HG03575 (cell line): Measurements from ENCODE around the gene TP53I11.

Experiments used
- ATAC-seq: cut with Tn5 transposase; IDR thresholded peaks from one replicate; pipeline ENCODE4 v1.9.1; 2021; ENCODE audit not compliant: unreplicated experiment, insufficient number of reproducible peaks, low FRiP score; ENCODE audit errors: extremely low read depth

The TP53I11 gene

GRCh38 chr11:44923115-44923514 lies 27.6 kb downstream of the TP53I11 start:
- no peak for ATAC-seq

- no peak for ATAC-seq
These were observed 30.2 kb downstream of the TP53I11 start for GRCh38 chr11:44920451-44920850.

DNA sequence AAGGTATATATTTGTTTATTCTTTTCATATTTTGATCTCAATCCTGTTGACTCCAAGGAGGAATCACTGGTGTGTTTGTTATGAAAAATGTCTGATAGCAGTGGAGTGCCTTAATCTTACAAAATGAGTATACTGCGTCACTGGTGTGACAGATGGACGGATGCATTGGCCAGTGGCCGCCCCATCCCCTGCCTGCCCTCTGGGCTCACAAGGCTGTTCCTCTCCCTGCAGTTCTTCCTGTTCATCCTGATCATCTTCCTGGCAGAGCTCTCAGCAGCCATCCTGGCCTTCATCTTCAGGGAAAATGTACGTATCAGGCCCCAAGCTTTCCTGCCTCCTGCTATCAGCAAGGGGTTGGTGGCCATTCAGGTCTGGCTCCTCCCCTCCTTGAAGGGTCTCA lies 32.9 kb downstream of the TP53I11 start:
- no peak for ATAC-seq

DNA sequence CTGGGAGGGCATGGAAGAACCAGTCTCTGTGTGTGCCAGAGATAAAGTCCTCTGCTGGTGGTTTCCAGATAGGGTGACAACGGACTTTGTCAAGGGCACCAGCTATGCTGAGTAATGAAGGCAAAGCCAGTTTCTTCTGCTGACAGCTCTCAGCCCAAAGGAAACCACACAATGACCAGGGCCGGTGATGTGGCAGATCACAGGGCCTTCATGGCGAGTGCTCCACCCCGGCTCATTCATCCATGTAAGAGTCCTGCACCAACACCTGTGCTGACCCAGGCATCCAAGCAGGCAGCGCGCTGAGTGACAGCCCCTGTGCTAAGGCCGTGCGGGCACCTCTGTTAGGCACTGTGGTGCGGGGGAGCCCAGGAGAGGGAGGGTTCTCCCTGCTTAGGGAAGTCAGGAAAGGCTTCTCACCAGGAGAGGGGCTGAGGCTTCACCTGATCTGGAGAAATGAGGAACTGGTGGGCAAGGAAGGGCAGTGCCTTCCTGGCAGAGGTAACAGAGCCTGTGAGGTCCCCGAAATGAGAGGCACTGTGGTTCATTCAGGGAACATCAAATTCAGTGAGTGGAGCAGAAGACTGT lies 33.8 kb downstream of the TP53I11 start:
- no peak for ATAC-seq

DNA sequence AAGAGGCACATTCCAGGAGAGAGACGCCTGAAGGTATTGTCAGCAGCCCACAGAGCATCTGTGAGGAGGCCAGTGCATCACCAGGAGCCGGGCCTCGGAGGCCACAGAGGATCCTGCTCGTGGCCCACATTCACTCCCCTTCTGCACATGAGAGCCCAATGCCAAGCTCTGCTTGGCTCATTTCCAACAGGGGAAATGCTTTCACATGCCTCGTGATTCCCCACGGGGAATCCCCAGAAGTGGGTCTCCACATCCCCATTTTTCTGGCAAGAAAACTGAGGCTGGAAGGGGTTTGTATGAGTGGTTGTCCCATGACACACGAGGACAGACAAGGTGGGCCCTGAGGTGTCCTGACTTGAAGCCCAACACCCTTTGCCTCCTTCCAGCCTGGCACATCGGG lies 34.4 kb downstream of the TP53I11 start:
- no peak for ATAC-seq

GRCh38 chr11:44915621-44916020 lies 35.1 kb downstream of the TP53I11 start:
- ATAC-seq, result no peak

DNA sequence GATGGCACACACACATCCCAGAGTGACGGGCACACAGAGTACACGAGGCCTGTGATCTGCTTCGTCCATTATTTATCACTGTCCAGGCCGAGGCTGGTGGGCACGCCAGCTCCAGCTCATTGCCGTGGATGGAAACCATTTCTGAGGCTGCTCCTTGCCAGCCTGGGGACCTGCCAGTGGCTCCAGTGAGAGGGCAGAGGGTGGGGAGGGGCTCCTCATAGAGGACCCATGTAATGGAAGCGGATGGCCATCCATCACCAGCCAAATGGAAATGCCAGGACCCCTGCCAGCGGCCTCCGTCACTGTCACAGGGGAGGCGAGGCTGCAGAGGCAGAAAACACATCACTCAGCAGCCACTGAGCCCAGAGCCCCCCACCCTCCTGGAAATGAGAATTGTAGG lies 35.7 kb downstream of the TP53I11 start:
- no peak for ATAC-seq

GRCh38 chr11:44914105-44914504 lies 36.6 kb downstream of the TP53I11 start:
- no peak for ATAC-seq

GRCh38 chr11:44913502-44913901 lies 37.2 kb downstream of the TP53I11 start:
- no peak for ATAC-seq

DNA sequence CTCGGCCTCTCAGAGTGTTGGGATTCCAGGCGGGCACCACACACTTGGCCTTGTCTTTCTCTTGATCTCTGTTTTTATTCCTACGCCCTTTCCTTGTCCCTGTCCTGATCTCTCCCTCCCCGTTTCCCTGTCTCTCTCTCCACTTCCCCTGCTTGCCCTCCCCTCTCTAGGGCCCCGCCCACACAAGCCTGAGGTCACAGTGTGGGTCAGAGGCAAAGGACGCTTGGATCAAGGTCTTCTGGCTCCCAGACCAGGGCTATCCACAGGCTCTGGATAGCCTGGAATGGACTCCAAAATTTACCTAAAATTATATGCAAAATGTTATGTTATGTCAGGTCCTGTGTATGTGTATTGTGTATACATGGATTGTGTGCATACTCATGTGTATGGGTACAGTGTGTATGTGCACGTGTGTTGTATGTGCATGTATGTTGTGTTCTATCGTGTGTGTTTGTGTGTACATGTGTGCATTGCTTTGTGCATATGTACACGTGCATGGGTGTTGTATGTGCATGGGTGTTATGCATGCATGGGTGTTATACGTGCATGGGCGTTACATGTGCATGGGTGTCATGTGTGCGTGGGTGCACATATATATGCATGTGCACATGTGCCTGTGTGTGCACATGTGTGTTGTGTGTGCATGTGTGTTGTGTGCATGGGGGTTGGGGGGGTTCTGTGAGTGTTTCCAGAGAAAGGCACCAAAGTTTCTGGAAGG lies 38.3 kb downstream of the TP53I11 start:
- ATAC-seq, result no peak

DNA sequence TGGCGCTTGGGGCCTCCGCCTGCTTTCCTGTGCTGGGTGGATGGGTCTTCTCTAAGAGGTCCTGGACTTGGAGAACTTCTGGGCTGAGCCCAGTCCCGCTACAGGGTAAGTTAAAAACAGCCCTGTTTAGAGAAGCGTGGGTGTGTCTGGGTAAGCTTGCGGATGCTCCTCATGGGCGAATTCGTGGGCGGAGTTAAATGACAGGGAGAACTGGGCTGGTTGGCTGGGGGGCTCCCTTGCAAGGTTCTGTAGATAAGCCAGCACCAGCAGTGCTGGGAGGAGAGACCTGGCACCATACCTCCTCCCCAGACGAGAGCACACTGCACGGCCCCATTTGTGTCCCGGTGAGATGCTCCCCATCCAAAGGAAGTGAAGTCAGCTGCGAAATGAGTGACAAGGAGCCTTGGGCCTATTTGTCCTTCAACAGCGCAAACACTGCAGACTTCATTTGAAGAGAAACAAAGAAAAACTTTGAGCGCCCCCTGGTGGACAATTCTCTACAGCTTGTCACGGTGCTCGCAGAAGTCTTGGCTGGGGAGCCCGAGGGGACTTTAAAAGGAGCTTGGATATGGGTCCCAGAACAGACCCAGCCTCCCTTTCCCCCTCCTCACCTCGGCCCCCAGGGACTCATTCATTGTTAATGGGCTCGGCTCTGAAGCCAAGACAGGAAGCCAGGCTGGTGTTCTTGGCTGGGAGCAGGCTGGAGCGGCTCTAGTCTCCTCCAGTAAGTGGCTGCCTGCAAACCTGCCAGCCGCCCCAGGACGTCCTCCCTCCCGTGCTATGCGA lies 39.5 kb downstream of the TP53I11 start:
- no peak for ATAC-seq

GRCh38 chr11:44910591-44910990 lies 40.1 kb downstream of the TP53I11 start:
- ATAC-seq, result no peak

- no peak for ATAC-seq
These were observed 41.1 kb downstream of the TP53I11 start for GRCh38 chr11:44909557-44909956.

DNA sequence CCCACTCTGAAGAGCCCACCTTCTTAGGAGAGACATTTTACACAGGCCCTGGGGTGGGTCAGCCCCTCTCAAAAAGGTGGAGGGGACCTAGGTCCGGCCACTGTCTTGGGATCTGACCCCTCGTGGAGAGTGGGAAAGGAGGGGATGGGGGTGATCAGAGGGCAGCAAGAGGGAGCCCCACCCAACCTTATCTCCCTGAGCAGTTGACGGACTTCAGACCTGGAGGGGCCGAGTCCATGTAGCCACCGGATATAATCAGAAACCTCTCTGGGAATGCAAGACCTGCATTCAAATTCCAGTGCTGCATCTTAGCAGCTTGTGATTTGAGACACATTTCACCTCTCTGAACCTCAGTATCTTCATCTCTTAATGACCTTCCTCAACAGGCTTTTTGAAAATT lies 44.0 kb downstream of the TP53I11 start:
- no peak for ATAC-seq

GRCh38 chr11:44905131-44905866 lies 45.4 kb downstream of the TP53I11 start:
- no peak for ATAC-seq

DNA sequence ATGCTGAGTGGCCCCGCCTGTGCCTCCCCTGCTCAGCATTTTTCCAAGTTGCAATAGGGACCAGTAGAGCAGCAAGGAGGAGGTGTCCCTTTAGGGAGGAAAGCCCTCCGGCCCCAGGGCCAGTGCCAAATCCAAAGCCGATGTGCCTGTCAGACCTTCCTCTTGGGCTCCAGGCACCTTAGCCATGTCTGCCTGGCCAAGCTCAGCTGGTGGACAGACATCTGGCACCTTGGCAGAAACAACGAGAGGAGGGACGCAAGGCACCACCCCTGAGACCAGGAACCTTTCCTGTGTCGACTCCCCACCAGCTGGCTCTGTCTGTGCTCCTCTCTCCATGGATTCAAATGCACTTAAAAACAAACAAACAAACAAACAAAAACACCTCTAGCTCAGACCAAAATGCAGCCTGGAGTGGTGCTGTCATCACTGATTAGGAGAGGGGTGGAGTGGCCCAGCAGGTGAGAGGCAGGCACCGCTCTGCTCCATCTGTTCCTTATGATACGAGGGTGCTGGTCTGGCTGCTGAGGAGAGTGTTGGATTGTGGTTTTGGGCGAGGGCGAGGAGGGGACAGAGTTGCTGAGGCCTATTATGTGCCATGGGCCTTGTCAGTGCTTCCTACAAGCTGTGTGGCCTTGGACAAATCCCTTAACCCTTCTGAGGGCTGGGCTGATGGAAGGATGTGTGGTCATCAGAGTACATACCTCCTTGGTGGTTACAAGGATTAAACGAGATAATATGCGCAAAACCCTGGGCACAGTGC lies 46.2 kb downstream of the TP53I11 start:
- ATAC-seq, result no peak

GRCh38 chr11:44903518-44903917 lies 47.2 kb downstream of the TP53I11 start:
- ATAC-seq, result no peak

DNA sequence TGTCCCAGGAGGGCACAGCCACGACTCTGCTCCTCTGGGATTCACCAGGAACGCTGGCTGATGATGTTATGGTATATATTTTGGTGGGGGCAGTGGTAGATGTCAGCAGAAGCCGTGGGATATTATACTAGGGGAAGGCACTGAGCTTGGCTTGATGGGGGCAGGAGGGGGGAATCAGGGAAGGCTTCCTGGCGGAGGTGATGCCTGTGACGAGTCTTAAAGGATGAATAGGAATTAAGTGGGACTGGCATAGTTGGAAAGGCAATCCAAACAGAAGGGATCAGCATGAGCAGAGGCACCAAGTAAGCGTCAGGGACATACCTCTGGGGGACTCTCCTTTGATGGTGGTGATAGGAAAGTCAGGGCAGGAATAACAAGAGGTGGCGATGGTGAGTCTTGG lies 47.6 kb downstream of the TP53I11 start:
- no peak for ATAC-seq

DNA sequence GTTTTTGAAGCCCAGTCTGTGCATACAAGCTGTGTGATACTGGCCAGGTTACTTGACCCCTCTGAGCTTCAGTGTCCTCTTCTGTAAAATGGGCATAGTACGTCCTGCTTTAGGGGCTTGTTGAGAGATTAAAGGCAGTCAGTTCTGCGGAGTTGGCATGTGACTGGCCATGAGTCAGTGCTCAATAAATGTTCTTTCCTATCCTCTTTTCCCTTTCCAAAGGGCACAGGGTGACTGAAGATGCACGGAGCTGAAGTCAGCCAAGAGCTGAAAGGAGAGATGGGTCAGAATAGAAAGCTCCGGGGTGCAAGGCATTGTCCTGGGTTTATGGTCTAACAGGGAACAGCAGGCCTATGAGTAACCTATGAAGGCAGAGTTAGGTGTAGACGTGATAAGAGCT lies 48.9 kb downstream of the TP53I11 start:
- no peak for ATAC-seq
